ENCODE measurements around the gene MGAT1. TPM values are rescaled to one million over a fixed set of nuclear protein-coding genes. Genes with fewer than 3 reads are reported as not detected.
A peak's percentile ranks its signal among the peaks of the same experiment; 100 is the strongest.

MGAT1 gene
- total RNA-seq, 1 experiment from 2014 or later = 49.9 TPM

DNA sequence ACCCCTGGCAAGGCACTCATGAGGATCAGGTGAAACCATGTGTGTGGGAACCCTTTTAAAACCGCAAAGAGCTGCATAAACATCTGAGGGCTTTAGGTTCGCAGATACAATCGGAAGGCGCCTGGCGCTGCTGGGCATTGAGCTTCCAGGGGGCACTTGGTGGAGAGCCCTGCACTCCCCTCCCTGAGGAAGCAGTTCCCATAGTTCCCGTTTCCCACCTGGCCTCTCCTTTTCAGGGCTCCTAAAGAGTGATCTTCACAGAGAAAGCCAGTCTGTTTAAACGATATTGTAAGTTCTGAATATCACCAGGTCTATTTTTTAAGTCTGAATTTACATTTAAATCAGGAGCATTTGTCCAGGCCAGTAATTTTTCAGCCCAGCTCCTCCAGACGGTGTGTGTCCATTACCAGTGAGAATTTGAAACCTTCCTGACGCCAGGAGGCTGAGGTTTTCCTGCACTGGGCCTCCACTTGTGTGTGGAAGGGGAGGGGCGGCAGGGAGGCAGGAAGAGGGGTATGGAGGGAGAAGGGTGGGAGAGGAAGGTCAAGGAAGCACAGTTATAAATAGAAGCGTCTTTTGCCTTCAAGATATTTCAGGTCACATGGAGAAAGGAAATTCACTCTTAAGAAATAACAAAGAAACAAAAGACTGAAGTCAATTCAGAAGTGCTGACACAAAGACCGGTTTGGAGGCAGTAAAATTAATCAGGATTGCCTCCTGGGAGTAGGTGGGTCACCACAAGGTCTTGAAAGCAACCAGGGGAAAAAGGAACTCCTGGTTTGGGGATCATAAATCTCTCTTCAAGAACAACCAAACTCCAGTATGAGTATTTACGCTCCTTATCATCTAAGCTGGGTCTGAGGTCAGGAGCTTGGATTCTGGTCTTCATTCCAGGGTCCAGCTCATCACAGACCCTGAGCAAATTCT is 14.3 kb upstream of the MGAT1 start:
- no peak for DNase-seq (ENCODE audit: low spot score)
- Histone ChIP-seq H3K9me3 (ENCODE audit: low read depth, low read length, poor library complexity, severe bottlenecking) (no peaks in the 10 kb centered on the region), H3K4me3 (ENCODE audit: low read depth, low read length, poor library complexity, severe bottlenecking) (no peak overlapping the region), H3K27ac (ENCODE audit: low read depth, low read length, poor library complexity, severe bottlenecking) (peak overlapping the region; percentile 8), H3K4me1 (ENCODE audit: insufficient read depth, low read length, poor library complexity, severe bottlenecking) (peaks cover 8% of the 10 kb centered on the region), H3K27me3 (replicated peaks; ENCODE audit: insufficient read depth, low read depth, low read length, poor library complexity) (no peaks in the 10 kb centered on the region), H3K36me3 (ENCODE audit: insufficient read depth, low read length, poor library complexity, severe bottlenecking) (no peaks in the 10 kb centered on the region)
- intact Hi-C loops (cut with micrococcal nuclease; ENCODE audit: unreplicated experiment) = no loop called here
- ChIA-PET CTCF (interaction anchor here (0.6 kb wide), 1 partner anchor 52 kb away, joined by 4 read pairs; no protein-coding TSS in a partner anchor), POLR2A (ENCODE audit: low non-redundant PET) (no interaction called here)
- no TSS peak for BruUV-seq (replicated peaks)
- TF ChIP-seq, protein P1, sequence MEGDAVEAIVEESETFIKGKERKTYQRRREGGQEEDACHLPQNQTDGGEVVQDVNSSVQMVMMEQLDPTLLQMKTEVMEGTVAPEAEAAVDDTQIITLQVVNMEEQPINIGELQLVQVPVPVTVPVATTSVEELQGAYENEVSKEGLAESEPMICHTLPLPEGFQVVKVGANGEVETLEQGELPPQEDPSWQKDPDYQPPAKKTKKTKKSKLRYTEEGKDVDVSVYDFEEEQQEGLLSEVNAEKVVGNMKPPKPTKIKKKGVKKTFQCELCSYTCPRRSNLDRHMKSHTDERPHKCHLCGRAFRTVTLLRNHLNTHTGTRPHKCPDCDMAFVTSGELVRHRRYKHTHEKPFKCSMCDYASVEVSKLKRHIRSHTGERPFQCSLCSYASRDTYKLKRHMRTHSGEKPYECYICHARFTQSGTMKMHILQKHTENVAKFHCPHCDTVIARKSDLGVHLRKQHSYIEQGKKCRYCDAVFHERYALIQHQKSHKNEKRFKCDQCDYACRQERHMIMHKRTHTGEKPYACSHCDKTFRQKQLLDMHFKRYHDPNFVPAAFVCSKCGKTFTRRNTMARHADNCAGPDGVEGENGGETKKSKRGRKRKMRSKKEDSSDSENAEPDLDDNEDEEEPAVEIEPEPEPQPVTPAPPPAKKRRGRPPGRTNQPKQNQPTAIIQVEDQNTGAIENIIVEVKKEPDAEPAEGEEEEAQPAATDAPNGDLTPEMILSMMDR (conservative IDR thresholded peaks at IDR 0.05; ENCODE audit: low read depth, low read length) = no peak
- no peak for TF ChIP-seq EZH2 (IDR thresholded peaks at IDR 0.05; ENCODE audit: borderline replicate concordance, low read depth, low read length, poor library complexity, severe bottlenecking)

DNA sequence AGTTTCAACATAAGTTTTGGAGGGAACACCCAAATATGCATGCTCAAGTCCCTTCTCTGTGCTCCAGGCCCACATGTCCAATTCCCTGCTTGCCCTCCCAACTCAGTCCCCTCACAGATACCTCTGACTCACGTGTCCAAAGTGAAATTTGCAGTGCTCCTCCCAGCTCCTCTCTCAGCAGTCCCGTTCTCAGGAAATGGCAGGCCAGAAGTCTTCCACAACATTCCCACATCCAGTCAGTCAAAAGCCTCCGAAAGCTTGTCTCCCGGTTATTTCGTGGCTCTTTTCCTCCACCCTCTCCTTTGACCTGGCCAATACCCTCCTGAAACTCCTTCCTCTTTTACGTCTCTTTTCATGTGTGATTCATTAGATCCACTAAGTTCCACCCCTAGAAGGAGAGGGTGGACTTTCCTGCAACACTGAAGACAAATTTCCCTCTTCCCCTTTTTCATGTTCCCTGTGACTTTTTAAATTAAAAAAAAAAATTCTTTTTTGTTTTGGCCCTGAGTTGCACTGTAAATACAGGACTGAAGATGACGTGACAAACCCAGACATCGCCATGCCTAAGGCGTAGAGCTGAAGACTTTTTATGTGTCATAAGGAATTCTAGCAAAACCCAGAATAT is 12.8 kb upstream of the MGAT1 start:
- Histone ChIP-seq H3K27ac (ENCODE audit: low read depth, low read length, poor library complexity, severe bottlenecking) (no peak overlapping the region), H3K9me3 (ENCODE audit: low read depth, low read length, poor library complexity, severe bottlenecking) (no peaks in the 10 kb centered on the region), H3K4me3 (ENCODE audit: low read depth, low read length, poor library complexity, severe bottlenecking) (no peak overlapping the region), H3K4me1 (ENCODE audit: insufficient read depth, low read length, poor library complexity, severe bottlenecking) (peaks cover 12% of the 10 kb centered on the region), H3K36me3 (ENCODE audit: insufficient read depth, low read length, poor library complexity, severe bottlenecking) (no peaks in the 10 kb centered on the region), H3K27me3 (replicated peaks; ENCODE audit: insufficient read depth, low read depth, low read length, poor library complexity) (no peaks in the 10 kb centered on the region)
- CTCF ChIA-PET = no interaction called here
- BruUV-seq (replicated peaks) = no TSS peak
- no peak for DNase-seq (ENCODE audit: low spot score)
- TF ChIP-seq EZH2 (IDR thresholded peaks at IDR 0.05; ENCODE audit: borderline replicate concordance, low read depth, low read length, poor library complexity, severe bottlenecking) = no peak
- TF ChIP-seq, protein P1 (conservative IDR thresholded peaks at IDR 0.05; ENCODE audit: low read depth, low read length) = no peak
- POLR2A ChIA-PET (ENCODE audit: low non-redundant PET) = no interaction called here
- intact Hi-C loops (cut with micrococcal nuclease; ENCODE audit: unreplicated experiment) = no loop called here

DNA sequence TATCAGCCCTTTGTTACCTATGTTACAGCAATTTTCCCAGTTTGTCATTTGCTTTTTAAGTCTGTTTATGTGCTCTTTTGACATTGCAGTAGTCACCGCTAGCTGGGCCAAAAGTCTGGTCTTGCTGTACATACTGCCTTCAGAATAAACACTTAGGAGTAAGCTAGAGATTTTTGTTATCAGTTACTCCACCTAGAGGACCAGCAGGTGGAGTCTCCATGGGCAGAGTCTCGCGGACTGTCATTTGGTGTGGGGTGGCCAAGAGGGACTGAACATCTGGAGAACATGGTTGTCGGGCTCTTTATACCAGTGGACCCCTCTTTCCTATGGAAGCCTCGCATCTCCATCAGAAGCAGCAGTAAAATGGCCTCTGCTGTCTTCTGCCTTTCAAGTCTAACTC is 10.8 kb upstream of the MGAT1 start:
- Histone ChIP-seq H3K4me3 (ENCODE audit: low read depth, low read length, poor library complexity, severe bottlenecking) (no peak overlapping the region), H3K9me3 (ENCODE audit: low read depth, low read length, poor library complexity, severe bottlenecking) (no peaks in the 10 kb centered on the region), H3K27ac (ENCODE audit: low read depth, low read length, poor library complexity, severe bottlenecking) (no peak overlapping the region), H3K36me3 (ENCODE audit: insufficient read depth, low read length, poor library complexity, severe bottlenecking) (no peaks in the 10 kb centered on the region), H3K27me3 (replicated peaks; ENCODE audit: insufficient read depth, low read depth, low read length, poor library complexity) (no peaks in the 10 kb centered on the region), H3K4me1 (ENCODE audit: insufficient read depth, low read length, poor library complexity, severe bottlenecking) (peaks cover 12% of the 10 kb centered on the region)
- no peak for TF ChIP-seq EZH2 (IDR thresholded peaks at IDR 0.05; ENCODE audit: borderline replicate concordance, low read depth, low read length, poor library complexity, severe bottlenecking)
- TF ChIP-seq, protein P1 (conservative IDR thresholded peaks at IDR 0.05; ENCODE audit: low read depth, low read length) = no peak
- ChIA-PET POLR2A (ENCODE audit: low non-redundant PET) (no interaction called here), CTCF (no interaction called here)
- no peak for DNase-seq (ENCODE audit: low spot score)
- intact Hi-C loops (cut with micrococcal nuclease; ENCODE audit: unreplicated experiment) = no loop called here
- no TSS peak for BruUV-seq (replicated peaks)

All from A673 (cell line).